OCI-LY1 (cell line): ENCODE measurements around the gene DYDC2.

Source experiments
- H2AFZ ChIP-seq: fragments of 200-600 bp; sonication (generic), shearing (Covaris generic); 2 replicates; pipeline ENCODE4 v1.6.0; 2014; ENCODE audit warnings: antibody characterized with exemption, mild to moderate bottlenecking, low read length
- H3F3A ChIP-seq: fragments of 200-600 bp; sonication (generic), shearing (Covaris generic); 2 replicates; pipeline ENCODE4 v1.6.0; 2014; ENCODE audit warnings: mild to moderate bottlenecking, antibody characterized with exemption, low read length, moderate library complexity; ENCODE audit not compliant: insufficient read depth
- H3K27ac ChIP-seq: fragments of 200-600 bp; sonication (generic); 2 replicates; pipeline ENCODE4 v1.5.1; 2014; ENCODE audit warnings: low read length, mixed run types, mild to moderate bottlenecking, low read depth; ENCODE audit not compliant: poor library complexity, severe bottlenecking
- H3K27me3 ChIP-seq: fragments of 200-600 bp; sonication (generic); 2 replicates; pipeline ENCODE4 v1.6.0; 2014; ENCODE audit warnings: antibody characterized with exemption, mild to moderate bottlenecking, low read length, moderate library complexity; ENCODE audit not compliant: insufficient read depth
- H3K36me3 ChIP-seq: fragments of 200-600 bp; sonication (generic); 2 replicates; pipeline ENCODE4 v1.6.1; 2014; ENCODE audit warnings: mild to moderate bottlenecking, antibody characterized with exemption, low read length, moderate library complexity, mixed read lengths; ENCODE audit not compliant: insufficient read depth
- H3K4me1 ChIP-seq: fragments of 200-600 bp; sonication (generic); 2 replicates; pipeline ENCODE4 v1.5.1; 2014; ENCODE audit warnings: mild to moderate bottlenecking, low read length, moderate library complexity; ENCODE audit not compliant: insufficient read depth, severe bottlenecking
- H3K4me2 ChIP-seq: fragments of 200-600 bp; sonication (generic), shearing (Covaris generic); 2 replicates; pipeline ENCODE4 v1.6.1; 2014; ENCODE audit warnings: low read length
- H3K4me3 ChIP-seq: fragments of 200-600 bp; sonication (generic); 2 replicates; pipeline ENCODE4 v1.5.1; 2014; ENCODE audit warnings: low read length, low read depth, mild to moderate bottlenecking, mixed read lengths; ENCODE audit not compliant: poor library complexity, severe bottlenecking
- H3K79me2 ChIP-seq: fragments of 200-600 bp; shearing (Covaris generic); 2 replicates; pipeline ENCODE4 v1.6.1; 2016; ENCODE audit warnings: mixed run types, low read length, mixed read lengths; ENCODE audit not compliant: insufficient read depth
- H3K9ac ChIP-seq: fragments of 200-600 bp; sonication (generic), shearing (Covaris generic); 2 replicates; pipeline ENCODE4 v1.6.1; 2014; ENCODE audit warnings: mild to moderate bottlenecking, low read length, mixed read lengths
- H3K9me2 ChIP-seq: fragments of 200-600 bp; sonication (generic), shearing (Covaris generic); 2 replicates; pipeline ENCODE4 v1.6.1; 2014; ENCODE audit warnings: low read depth, mild to moderate bottlenecking, low read length, mixed read lengths
- H3K9me3 ChIP-seq: fragments of 200-600 bp; shearing (Covaris generic); 2 replicates; pipeline ENCODE4 v1.6.1; 2014; ENCODE audit warnings: low read length, mixed read lengths
- H4K20me1 ChIP-seq: fragments of 200-600 bp; sonication (generic), shearing (Covaris generic); 2 replicates; pipeline ENCODE4 v1.6.0; 2016; ENCODE audit warnings: mild to moderate bottlenecking, low read length; ENCODE audit not compliant: insufficient read depth
- CTCF ChIP-seq: fragments of 200-600 bp; sonication (generic), shearing (Covaris generic); IDR thresholded peaks from 2 replicates; pipeline ENCODE4 v1.5.1; 2017; ENCODE audit warnings: mild to moderate bottlenecking, antibody characterized with exemption, low read length, moderate library complexity, mixed read lengths
- EZH2 ChIP-seq: fragments of 200-600 bp; sonication (generic), shearing (Covaris generic); IDR thresholded peaks from 2 replicates; pipeline ENCODE4 v1.8.0; 2017; ENCODE audit warnings: borderline replicate concordance, mixed run types, mild to moderate bottlenecking, antibody characterized with exemption, low read length, moderate library complexity, mixed read lengths

DYDC2 gene

GRCh38 chr10:80344912-80345311 is 11.7 kb upstream of the DYDC2 start:
- H3K79me2 ChIP-seq = no peaks in the 10 kb centered on the region
- no peaks in the 10 kb centered on the region for H3F3A ChIP-seq
- H3K27ac ChIP-seq = no peak overlapping the region
- no peak overlapping the region for H3K9ac ChIP-seq
- H3K9me2 ChIP-seq = no peaks in the 10 kb centered on the region
- H4K20me1 ChIP-seq = no peaks in the 10 kb centered on the region
- TF ChIP-seq EZH2 (no peak), CTCF (no peak)
- H2AFZ ChIP-seq = no peak overlapping the region
- H3K36me3 ChIP-seq = no peaks in the 10 kb centered on the region
- H3K27me3 ChIP-seq = no peaks in the 10 kb centered on the region
- no peaks in the 10 kb centered on the region for H3K9me3 ChIP-seq
- no peak overlapping the region for H3K4me3 ChIP-seq
- no peaks in the 10 kb centered on the region for H3K4me1 ChIP-seq
- H3K4me2 ChIP-seq = no peak overlapping the region

- H4K20me1 ChIP-seq = no peaks in the 10 kb centered on the region
- no peaks in the 10 kb centered on the region for H3K4me1 ChIP-seq
- no peaks in the 10 kb centered on the region for H3K27me3 ChIP-seq
- H2AFZ ChIP-seq = no peak overlapping the region
- no peak overlapping the region for H3K4me2 ChIP-seq
- TF ChIP-seq CTCF (no peak), EZH2 (no peak)
- H3K4me3 ChIP-seq = no peak overlapping the region
- H3K27ac ChIP-seq = no peak overlapping the region
- no peaks in the 10 kb centered on the region for H3K9me2 ChIP-seq
- no peaks in the 10 kb centered on the region for H3K79me2 ChIP-seq
- H3K9me3 ChIP-seq = no peaks in the 10 kb centered on the region
- no peaks in the 10 kb centered on the region for H3F3A ChIP-seq
- H3K9ac ChIP-seq = no peak overlapping the region
- no peaks in the 10 kb centered on the region for H3K36me3 ChIP-seq
Observed at GRCh38 chr10:80350251-80350650, 6.3 kb upstream of the DYDC2 start.

- TF ChIP-seq CTCF (no peak), EZH2 (no peak)
- Histone ChIP-seq H3K27me3 (no peaks in the 10 kb centered on the region), H3K9ac (no peak overlapping the region), H4K20me1 (no peaks in the 10 kb centered on the region), H3K79me2 (no peaks in the 10 kb centered on the region), H3K4me3 (no peak overlapping the region), H3K9me2 (no peaks in the 10 kb centered on the region), H3K36me3 (no peaks in the 10 kb centered on the region), H3K4me2 (no peak overlapping the region), H3K4me1 (no peaks in the 10 kb centered on the region), H3K9me3 (no peaks in the 10 kb centered on the region), H3K27ac (no peak overlapping the region), H2AFZ (no peak overlapping the region), H3F3A (no peaks in the 10 kb centered on the region)
Observed at GRCh38 chr10:80351220-80351619, 5.4 kb upstream of the DYDC2 start.
